Fibroblast of lung (primary cell): ENCODE data around the gene NUDCD3. TPM values are rescaled to one million over a fixed set of nuclear protein-coding genes. Genes with fewer than 3 reads are reported as not detected.

Experiments used
- DNase-seq, 2 donors: peaks; one replicate each; pipeline versions ENCODE4 v3.0.0 to v3.0.0-alpha.2; 2010; ENCODE audit warnings: low read depth in 2 of 2
- H2AFZ ChIP-seq: 2 replicates; pipeline ENCODE4 v1.5.1; 2012; ENCODE audit warnings: low read length, control low read depth, inconsistent platforms
- H3K27ac ChIP-seq: 2 replicates; pipeline ENCODE4 v1.5.1; 2011; ENCODE audit warnings: low read length, control low read depth; ENCODE audit not compliant: insufficient read depth
- H3K27me3 ChIP-seq: 2 replicates; pipeline ENCODE4 v1.5.1; 2011; ENCODE audit warnings: mild to moderate bottlenecking, low read length; ENCODE audit not compliant: control insufficient read depth, insufficient read depth
- H3K36me3 ChIP-seq: 2 replicates; pipeline ENCODE4 v1.5.1; 2011; ENCODE audit warnings: low read length; ENCODE audit not compliant: control insufficient read depth, insufficient read depth
- H3K4me1 ChIP-seq: 2 replicates; pipeline ENCODE4 v1.5.1; 2011; ENCODE audit warnings: low read length; ENCODE audit not compliant: control insufficient read depth, insufficient read depth; ENCODE audit errors: extremely low read depth
- H3K4me2 ChIP-seq: 2 replicates; pipeline ENCODE4 v1.5.1; 2011; ENCODE audit warnings: low read length, control low read depth; ENCODE audit not compliant: insufficient read depth; ENCODE audit errors: extremely low read depth
- H3K4me3 ChIP-seq, 4 experiments: fragments of 200-600 bp in 1 of 4; sonication (generic) in 1 of 4; replicated peaks in 1 of 4; 2 replicates each; pipeline ENCODE4 v1.5.1; 2011 to 2016; ENCODE audit warnings: low read length in 4 of 4, low read depth in 3 of 4, mild to moderate bottlenecking in 3 of 4, control low read depth in 2 of 4, inconsistent platforms in 1 of 4, mixed read lengths in 1 of 4; ENCODE audit not compliant: insufficient read depth in 1 of 4; ENCODE audit errors: control extremely low read depth in 1 of 4
- H3K79me2 ChIP-seq: 2 replicates; pipeline ENCODE4 v1.5.1; 2012; ENCODE audit warnings: mild to moderate bottlenecking, low read length, inconsistent platforms; ENCODE audit not compliant: control insufficient read depth, insufficient read depth
- H3K9ac ChIP-seq: 2 replicates; pipeline ENCODE4 v1.5.1; 2011; ENCODE audit warnings: mild to moderate bottlenecking, low read length, control low read depth; ENCODE audit not compliant: insufficient read depth
- H3K9me3 ChIP-seq: 2 replicates; pipeline ENCODE4 v1.5.1; 2012; ENCODE audit warnings: low read depth, low read length; ENCODE audit not compliant: control insufficient read depth, insufficient read depth
- H4K20me1 ChIP-seq: 2 replicates; pipeline ENCODE4 v1.5.1; 2011; ENCODE audit warnings: low read length; ENCODE audit not compliant: control insufficient read depth, insufficient read depth; ENCODE audit errors: extremely low read depth
- CTCF ChIP-seq, 2 donors: IDR thresholded peaks in 1 of 2; conservative IDR thresholded peaks in 1 of 2; 1 replicate in 1 of 2; 2 replicates in 1 of 2; pipeline ENCODE4 v1.5.1; 2011 to 2012; ENCODE audit warnings: low read length in 2 of 2, control low read depth in 1 of 2, inconsistent platforms in 1 of 2, low read depth in 1 of 2, mild to moderate bottlenecking in 1 of 2
- EZH2 ChIP-seq: IDR thresholded peaks from 2 replicates; pipeline ENCODE4 v1.5.1; 2012; ENCODE audit warnings: low read length, control low read depth, mild to moderate bottlenecking; ENCODE audit errors: missing control alignments
- polyA plus RNA-seq, 2 donors: library from polyadenylated mRNA; depleted of rRNA in 1 of 2; stranded (reverse) in 1 of 2; unstranded in 1 of 2; fragments of >200 nt; gene quantifications; 2 replicates each; pipeline ENCODE4 v1.2.1, GENCODE V29; 2011 to 2012; ENCODE audit warnings: missing spikeins in 1 of 2
- total RNA-seq: library from RNA; depleted of rRNA; stranded (reverse); fragments of >200 nt; gene quantifications from 2 replicates; pipeline ENCODE4 v1.2.1, GENCODE V29; 2014

NUDCD3 gene
- total and polyA plus RNA-seq, 2 donors (not counting 1 experiment from before 2014, with no cell fraction given), result 51.9 to 68.7 TPM

GRCh38 chr7:44494960-44495359 is 4.5 kb upstream of the NUDCD3 start:
- H4K20me1 ChIP-seq, result no peaks in the 10 kb centered on the region
- H3K79me2 ChIP-seq, result peaks cover 2% of the 10 kb centered on the region
- TF ChIP-seq EZH2, result no peak
- TF ChIP-seq CTCF (conservative IDR thresholded peaks at IDR 0.05 in 1 of 2, IDR thresholded peaks at IDR 0.05 in 1 of 2; ENCODE audit: low read depth in 1 of 2, low read length in 2 of 2), result no peak
- no peak overlapping the region for H2AFZ ChIP-seq
- no peaks in the 10 kb centered on the region for H3K9me3 ChIP-seq
- no peak overlapping the region for H3K9ac ChIP-seq
- no peak overlapping the region for H3K4me3 ChIP-seq
- no peaks in the 10 kb centered on the region for H3K27me3 ChIP-seq
- H3K36me3 ChIP-seq, result no peaks in the 10 kb centered on the region
- no peak overlapping the region for H3K27ac ChIP-seq
- no peak overlapping the region for H3K4me2 ChIP-seq
- no peak for DNase-seq
- H3K4me1 ChIP-seq, result no peaks in the 10 kb centered on the region

GRCh38 chr7:44491229-44491628 is 771 bp upstream of the NUDCD3 start:
- H3K36me3 ChIP-seq, result no peaks in the 10 kb centered on the region
- H3K9me3 ChIP-seq, result no peaks in the 10 kb centered on the region
- TF ChIP-seq CTCF (conservative IDR thresholded peaks at IDR 0.05 in 1 of 2, IDR thresholded peaks at IDR 0.05 in 1 of 2; ENCODE audit: low read depth in 1 of 2, low read length in 2 of 2), result no peak
- TF ChIP-seq EZH2, result no peak
- peak overlapping the region; percentile 76 to 89 (median 81) for H3K4me3 ChIP-seq
- peak overlapping the region; percentile 79 for H3K4me2 ChIP-seq
- H3K79me2 ChIP-seq, result peaks cover 37% of the 10 kb centered on the region
- H3K27ac ChIP-seq, result peak overlapping the region; percentile 90
- no peak overlapping the region for H3K9ac ChIP-seq
- DNase-seq, result no peak
- peak overlapping the region; percentile 94 for H2AFZ ChIP-seq
- H3K27me3 ChIP-seq, result no peaks in the 10 kb centered on the region
- no peaks in the 10 kb centered on the region for H3K4me1 ChIP-seq
- no peaks in the 10 kb centered on the region for H4K20me1 ChIP-seq

DNA sequence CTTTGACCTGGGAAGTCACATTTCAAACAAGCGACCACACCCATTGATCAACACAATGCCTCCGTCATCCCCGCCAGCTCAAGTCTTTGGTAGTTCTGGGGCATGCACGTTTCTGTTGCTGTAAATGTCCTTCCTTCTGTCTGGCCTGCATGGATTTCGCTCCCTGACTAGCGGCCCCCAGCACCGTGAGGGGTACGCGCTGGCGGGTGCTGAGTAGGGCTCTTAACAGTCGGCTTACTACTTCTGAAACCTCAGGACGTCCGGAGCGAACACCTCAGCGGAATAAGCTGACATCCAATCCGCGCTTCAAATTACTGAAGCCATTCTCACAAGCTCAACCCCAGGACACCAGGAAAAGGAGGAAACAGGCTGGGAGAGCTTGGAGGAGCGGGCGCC is 505 bp downstream of the NUDCD3 start:
- Histone ChIP-seq H3K79me2 (peaks cover 50% of the 10 kb centered on the region), H3K9ac (peak overlapping the region; percentile 85), H4K20me1 (no peaks in the 10 kb centered on the region), H3K27ac (peak overlapping the region; percentile 90), H3K9me3 (no peaks in the 10 kb centered on the region), H3K4me3 (peak overlapping the region; percentile 76 to 89 (median 81)), H3K27me3 (no peaks in the 10 kb centered on the region), H2AFZ (peak overlapping the region; percentile 94), H3K4me1 (no peaks in the 10 kb centered on the region), H3K4me2 (peak overlapping the region; percentile 93), H3K36me3 (peaks cover 3% of the 10 kb centered on the region)
- peak in 1 of 2 donors; percentile 39 for DNase-seq
- TF ChIP-seq EZH2 (no peak), CTCF (conservative IDR thresholded peaks at IDR 0.05 in 1 of 2, IDR thresholded peaks at IDR 0.05 in 1 of 2; ENCODE audit: low read depth in 1 of 2, low read length in 2 of 2) (no peak)
